NOMO-1 treated with DMSO at 0.1 percent for 48 hours (cell line): ENCODE measurements around the gene BMPR2.
A peak's percentile ranks its signal among the peaks of the same experiment; 100 is the strongest.
"Not testable (repeated sequence)": the region's sequence is repeated elsewhere in the genome, so short reads cannot be mapped to it uniquely, and the experiment has no call there.

Experiments used
- DNase-seq: peaks from one replicate; lab custom pipeline; 2025; ENCODE audit not compliant: unreplicated experiment; lab: John Stamatoyannopoulos, UW

BMPR2 gene

GRCh38 chr2:202444000-202444399, 67.9 kb downstream of the BMPR2 start:
- DNase-seq, result no peak

GRCh38 chr2:202449344-202449743, 73.2 kb downstream of the BMPR2 start:
- DNase-seq, result no peak

GRCh38 chr2:202450785-202451184, 74.7 kb downstream of the BMPR2 start:
- no peak for DNase-seq

- DNase-seq, result no peak
Observed at GRCh38 chr2:202452744-202453143, 76.6 kb downstream of the BMPR2 start.

- DNase-seq, result no peak
Observed at GRCh38 chr2:202454536-202454935, 78.4 kb downstream of the BMPR2 start.

GRCh38 chr2:202455114-202455513, 79.0 kb downstream of the BMPR2 start:
- DNase-seq, result no peak

GRCh38 chr2:202460119-202460518, 84.0 kb downstream of the BMPR2 start:
- DNase-seq, result no peak

- no peak for DNase-seq
Observed at GRCh38 chr2:202479090-202479489, 103.0 kb downstream of the BMPR2 start.

GRCh38 chr2:202479610-202480009, 103.5 kb downstream of the BMPR2 start:
- peak; percentile 21 for DNase-seq

- DNase-seq, result no peak
Observed at GRCh38 chr2:202486351-202486750, 110.2 kb downstream of the BMPR2 start.

GRCh38 chr2:202488671-202489070, 112.5 kb downstream of the BMPR2 start:
- no peak for DNase-seq

GRCh38 chr2:202490479-202490878, 114.4 kb downstream of the BMPR2 start:
- no peak for DNase-seq

- no peak for DNase-seq
Observed at GRCh38 chr2:202491514-202491913, 115.4 kb downstream of the BMPR2 start.

- DNase-seq, result no peak
Observed at GRCh38 chr2:202494300-202495229, 118.4 kb downstream of the BMPR2 start.

- no peak for DNase-seq
Observed at GRCh38 chr2:202495230-202495604, 119.1 kb downstream of the BMPR2 start.

- DNase-seq, result not testable (repeated sequence)
Observed at GRCh38 chr2:202496835-202497472, 120.8 kb downstream of the BMPR2 start.

- DNase-seq, result not testable (repeated sequence)
Observed at GRCh38 chr2:202497473-202497866, 121.3 kb downstream of the BMPR2 start.

- not testable (repeated sequence) for DNase-seq
Observed at GRCh38 chr2:202499841-202500240, 123.7 kb downstream of the BMPR2 start.

- DNase-seq, result not testable (repeated sequence)
Observed at GRCh38 chr2:202503276-202503675, 127.1 kb downstream of the BMPR2 start.

GRCh38 chr2:202508686-202509085, 132.6 kb downstream of the BMPR2 start:
- DNase-seq, result no peak

GRCh38 chr2:202510911-202511310, 134.8 kb downstream of the BMPR2 start:
- DNase-seq, result no peak

- DNase-seq, result no peak
Observed at GRCh38 chr2:202512176-202512575, 136.0 kb downstream of the BMPR2 start.
